AG09319 (cell line): ENCODE measurements around the gene ABO.
"Not testable (repeated sequence)": the region's sequence is repeated elsewhere in the genome, so short reads cannot be mapped to it uniquely, and the experiment has no call there.

Experiments
- DNase-seq: peaks from one replicate; pipeline ENCODE4 v3.0.0-alpha.2; 2010; ENCODE audit warnings: low read depth; ENCODE audit errors: extremely low read depth
- CTCF ChIP-seq: IDR thresholded peaks from 2 replicates; pipeline ENCODE4 v1.5.1; 2011; ENCODE audit warnings: low read depth, mild to moderate bottlenecking, inconsistent platforms, low read length, moderate library complexity

Gene ABO

GRCh38 chr9:133252301-133253020 is 22.5 kb downstream of the ABO start:
- no peak for TF ChIP-seq CTCF
- no peak for DNase-seq

GRCh38 chr9:133251773-133252172 is 23.2 kb downstream of the ABO start:
- DNase-seq, result no peak
- TF ChIP-seq CTCF, result no peak

GRCh38 chr9:133251221-133251620 is 23.8 kb downstream of the ABO start:
- DNase-seq, result not testable (repeated sequence)

DNA sequence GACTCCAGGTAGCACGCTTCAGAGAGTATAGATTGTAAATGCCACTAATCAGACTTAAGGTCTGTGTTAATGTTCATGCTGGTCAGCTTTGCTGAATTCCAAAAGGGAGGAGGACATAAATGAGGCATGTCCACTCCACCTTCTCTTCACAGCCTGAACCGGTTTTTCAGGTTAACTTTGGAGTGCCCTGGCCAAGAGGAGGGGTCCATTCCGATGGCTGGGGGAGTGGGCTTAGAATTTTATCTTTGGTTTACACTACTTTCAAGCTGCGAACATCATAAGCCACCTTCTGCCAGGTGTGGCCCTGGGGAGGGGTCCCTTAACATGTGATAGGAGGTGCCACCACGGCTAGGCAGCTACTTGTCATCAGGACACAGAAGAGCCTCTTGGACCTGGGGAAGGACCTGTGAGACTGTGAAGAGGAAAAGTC is 24.2 kb downstream of the ABO start:
- no peak for TF ChIP-seq CTCF
- DNase-seq, result no peak

GRCh38 chr9:133249337-133249736 is 25.7 kb downstream of the ABO start:
- no peak for TF ChIP-seq CTCF

GRCh38 chr9:133248726-133249295 is 26.2 kb downstream of the ABO start:
- TF ChIP-seq CTCF, result no peak
- DNase-seq, result no peak

More at GRCh38 chr9:133249337-133249736, 25.7 kb downstream of the ABO start:
- no peak for DNase-seq

DNA sequence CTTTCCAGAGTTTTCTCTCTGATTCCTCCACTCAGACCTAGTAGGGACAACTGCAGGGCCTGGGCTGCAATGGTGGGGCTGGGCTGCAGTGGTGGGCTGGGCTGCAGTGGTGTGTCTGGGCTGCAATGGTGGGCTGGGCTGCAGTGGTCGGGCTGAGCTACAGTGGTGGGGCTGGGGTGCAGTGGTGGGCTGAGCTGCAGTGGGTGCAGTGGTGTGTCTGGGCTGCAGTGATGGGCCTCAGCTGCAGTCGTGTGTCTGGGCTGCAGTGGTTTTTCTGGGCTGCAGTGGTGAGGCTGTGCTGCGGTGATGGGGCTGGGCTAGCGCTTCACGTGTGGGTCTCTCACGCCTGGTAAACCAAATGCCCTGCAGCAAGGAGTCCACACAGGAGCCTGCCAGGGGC is 27.4 kb downstream of the ABO start:
- TF ChIP-seq CTCF, result no peak
- no peak for DNase-seq

- no peak for TF ChIP-seq CTCF
These were observed 28.0 kb downstream of the ABO start for GRCh38 chr9:133246991-133247390.

More at GRCh38 chr9:133246991-133247390, 28.0 kb downstream of the ABO start:
- no peak for DNase-seq
